Suprapubic skin (tissue), 4 donors: ENCODE measurements around the gene BARHL1.

ENCODE experiments used
- CTCF ChIP-seq, 2 donors: fragments of 200-600 bp in 1 of 2; fragments of 450-650 bp in 1 of 2; sonication (generic) in 1 of 2; IDR thresholded peaks; one replicate each; pipeline ENCODE4 v1.5.1; 2016 to 2019; ENCODE audit warnings: antibody characterized with exemption in 2 of 2, mild to moderate bottlenecking in 1 of 2, moderate library complexity in 1 of 2
- POLR2A ChIP-seq, 2 donors: fragments of 450-650 bp; IDR thresholded peaks; one replicate each; pipeline ENCODE4 v1.6.1; 2017; ENCODE audit warnings: antibody characterized with exemption in 2 of 2, mild to moderate bottlenecking in 2 of 2, moderate library complexity in 2 of 2
- POLR2AphosphoS5 ChIP-seq, 3 donors: sonication (generic); formaldehyde crosslinking; IDR thresholded peaks; one replicate each; pipeline ENCODE4 v1.6.1; 2017; ENCODE audit warnings: antibody characterized with exemption in 3 of 3

- TF ChIP-seq CTCF (IDR thresholded peaks at IDR 0.05): no peak
- TF ChIP-seq POLR2A (IDR thresholded peaks at IDR 0.05): no peak
- no peak for TF ChIP-seq POLR2AphosphoS5 (IDR thresholded peaks at IDR 0.05)
These were observed 7.0 kb downstream of the BARHL1 start for GRCh38 chr9:132589148-132590036.
